HG02763 (cell line): ENCODE results near the gene TLN1.

ENCODE experiments used
- ATAC-seq: cut with Tn5 transposase; IDR thresholded peaks from one replicate; pipeline ENCODE4 v1.9.1; 2021; ENCODE audit warnings: mild to moderate bottlenecking, moderate library complexity; ENCODE audit not compliant: unreplicated experiment

TLN1 gene

DNA sequence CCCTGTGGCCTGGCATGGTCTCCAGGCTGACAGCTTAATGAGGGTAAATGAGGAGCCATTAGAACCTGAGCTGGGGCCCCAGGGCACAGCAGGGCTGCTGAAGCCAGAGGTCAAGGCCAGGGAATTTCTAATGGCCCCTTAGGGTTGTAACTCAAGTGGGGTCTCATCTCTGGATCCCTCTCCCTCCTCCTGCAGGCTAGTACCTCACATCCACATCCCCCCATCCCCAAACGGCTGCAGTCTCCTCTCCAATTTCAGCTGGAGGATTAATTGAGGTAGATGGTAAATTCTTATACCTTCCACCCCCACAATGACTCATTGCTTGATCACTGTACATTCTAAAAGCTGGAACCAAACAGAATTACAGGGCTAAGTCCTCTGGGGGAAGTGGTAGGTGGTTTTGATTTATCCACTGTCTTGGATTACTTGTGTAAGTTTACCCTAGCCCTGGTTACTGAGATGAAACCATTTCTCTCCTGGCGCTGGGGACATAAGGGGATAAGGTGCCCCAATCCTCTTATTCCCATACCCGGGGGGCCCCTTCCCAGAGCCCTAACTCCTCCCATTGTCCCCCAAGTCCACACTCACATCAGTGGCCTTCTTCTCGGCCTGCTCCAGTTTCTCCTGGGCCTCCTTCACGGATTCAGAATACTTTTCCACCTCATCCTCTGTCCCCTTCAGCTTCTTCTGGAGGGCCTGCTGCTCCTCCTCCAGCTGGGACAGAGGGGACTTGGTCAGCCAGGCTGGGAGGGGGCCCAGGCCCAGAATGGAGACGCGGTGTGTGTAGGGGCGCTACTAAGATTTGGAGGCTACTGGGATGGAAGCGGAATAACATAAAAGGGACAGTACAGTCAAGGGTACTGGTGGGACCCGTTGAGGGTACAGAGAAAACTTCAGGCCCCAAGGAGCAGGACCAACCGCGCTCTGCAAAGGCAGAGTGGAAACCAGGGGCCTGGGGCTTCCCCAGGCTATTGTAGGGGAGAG, 43.1 kb downstream of the TLN1 start:
- ATAC-seq: no peak

DNA sequence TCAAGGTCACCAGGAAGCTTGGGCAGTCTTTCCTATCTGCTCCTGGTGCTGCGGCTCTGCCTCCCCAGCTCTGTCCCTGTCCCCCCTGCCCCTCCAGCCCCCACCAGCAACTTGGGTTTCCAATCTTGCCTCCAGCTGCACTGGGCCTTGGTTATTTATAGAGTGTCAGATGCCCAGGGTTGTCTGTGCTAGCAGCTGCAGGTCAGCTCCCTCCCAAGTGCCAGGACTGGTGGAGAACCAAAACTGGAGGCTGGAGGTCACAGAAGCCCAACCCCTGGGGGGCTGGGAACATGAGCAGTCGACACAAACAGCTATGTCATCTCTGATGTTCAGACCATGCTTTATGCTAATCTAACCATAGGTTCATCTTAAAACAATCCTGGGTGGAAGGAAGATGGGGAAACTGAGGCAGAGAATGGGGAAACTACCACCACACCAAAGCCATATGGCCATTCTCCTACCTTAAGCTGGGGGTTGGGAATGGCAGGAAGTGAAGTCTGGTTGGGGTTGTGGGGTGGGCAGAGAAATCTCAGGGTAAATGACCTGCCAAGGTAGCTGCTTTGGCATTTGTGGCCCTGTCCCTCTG, 43.9 kb downstream of the TLN1 start:
- no peak for ATAC-seq

DNA sequence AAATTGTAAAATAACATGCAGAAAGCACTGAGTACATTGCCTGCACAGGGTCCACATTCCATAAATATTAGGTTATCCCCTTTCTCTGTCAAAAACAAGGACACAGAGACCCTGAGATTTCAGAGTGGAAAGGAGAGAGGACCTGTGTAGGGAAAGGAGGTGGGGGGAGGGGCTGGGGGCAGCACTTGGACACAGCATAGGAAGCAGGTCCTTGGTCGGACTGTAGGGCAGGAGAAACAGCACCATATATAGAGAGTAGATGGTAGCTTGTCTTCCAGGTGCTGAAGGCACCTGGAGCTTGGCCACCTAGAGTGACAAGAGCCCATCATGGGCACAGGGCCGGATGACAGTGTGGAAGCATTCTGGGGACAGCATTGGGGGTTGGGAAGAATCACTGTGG, 44.7 kb downstream of the TLN1 start:
- ATAC-seq: no peak

DNA sequence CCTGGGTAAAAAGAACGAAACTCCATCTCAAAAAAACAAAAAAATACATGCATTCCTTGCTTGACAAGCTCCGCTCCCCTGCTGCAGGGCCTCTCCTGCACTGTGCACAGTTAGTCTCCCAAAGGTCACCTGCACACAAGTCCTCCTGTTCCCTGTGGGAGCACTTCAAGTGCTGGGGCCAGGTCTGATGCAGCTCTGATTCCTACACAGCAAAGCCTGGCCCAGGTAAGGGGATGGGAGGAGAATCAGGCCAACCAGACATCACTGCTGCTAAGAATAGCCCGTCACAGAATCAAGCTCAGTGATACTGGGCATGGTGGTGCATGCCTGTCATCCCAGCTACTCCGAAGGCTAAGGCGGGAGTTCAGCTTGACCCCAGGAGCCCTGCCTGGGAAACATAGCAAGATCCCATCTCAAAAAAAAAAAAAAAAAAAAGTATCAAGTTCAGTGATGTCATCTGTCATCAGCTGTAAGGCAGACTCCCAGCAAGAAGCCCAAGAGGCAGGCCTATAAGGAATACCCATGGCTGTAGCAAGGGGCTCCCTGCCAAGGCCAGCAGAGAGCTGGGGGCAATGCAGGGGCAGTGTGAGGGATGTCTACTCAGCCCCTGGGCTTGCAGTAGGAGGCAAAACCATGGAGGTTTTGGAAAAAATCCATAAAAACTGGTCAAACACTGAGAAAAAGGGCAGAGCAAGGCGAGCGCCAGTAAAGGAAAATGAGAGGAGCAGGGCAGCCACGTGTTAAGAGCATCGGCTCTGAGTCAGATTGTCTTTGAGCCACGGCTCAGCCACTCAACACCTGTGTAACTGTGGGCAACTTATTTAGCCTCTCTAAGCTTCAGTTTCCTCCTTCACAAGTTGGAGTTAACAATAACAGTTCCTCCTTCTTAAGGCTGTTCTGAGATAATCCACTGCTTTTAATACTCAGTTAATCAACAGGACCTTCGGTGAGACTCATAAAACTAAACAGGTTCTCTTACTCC, 45.5 kb downstream of the TLN1 start:
- no peak for ATAC-seq

DNA sequence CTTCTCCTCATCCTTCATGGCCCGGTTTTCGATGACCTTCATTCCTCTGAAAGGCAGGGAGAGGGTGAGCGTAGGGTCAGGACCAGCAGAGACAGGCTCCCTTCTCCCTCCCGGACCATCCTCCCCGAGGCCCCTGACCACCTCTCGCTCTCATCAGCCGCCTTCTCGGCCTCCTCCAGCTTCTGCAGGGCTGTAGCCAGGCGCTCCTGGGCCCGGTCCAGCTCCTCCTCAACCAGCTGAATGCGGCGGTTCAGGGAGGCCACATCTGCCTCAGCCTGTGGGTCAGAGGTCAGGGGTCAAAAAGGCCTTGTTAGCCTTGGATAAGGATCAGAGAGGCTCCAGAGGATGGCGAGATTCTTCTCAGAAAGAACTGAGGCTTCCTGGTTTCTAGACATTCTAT, 46.5 kb downstream of the TLN1 start:
- ATAC-seq: no peak

DNA sequence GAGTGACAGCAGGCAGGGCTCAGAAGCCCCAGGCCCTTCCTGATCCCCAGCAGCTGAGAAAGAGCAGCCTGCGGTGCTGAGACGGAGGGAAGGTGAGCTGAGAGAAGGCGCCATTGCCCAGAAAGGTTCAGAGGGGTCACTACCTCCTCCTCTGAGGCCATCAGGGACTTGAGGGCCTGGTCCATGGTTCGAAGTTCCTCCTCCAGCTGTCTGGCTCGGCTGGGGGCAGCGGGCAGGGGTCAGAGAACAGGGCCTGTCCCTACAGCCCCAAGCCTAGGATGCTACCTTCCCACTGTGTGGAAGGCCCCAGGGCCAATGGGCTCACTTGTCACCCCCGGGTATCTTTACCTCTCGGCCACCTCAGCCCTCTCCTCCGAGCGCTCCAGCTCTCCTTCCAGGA, 47.1 kb downstream of the TLN1 start:
- ATAC-seq: no peak

DNA sequence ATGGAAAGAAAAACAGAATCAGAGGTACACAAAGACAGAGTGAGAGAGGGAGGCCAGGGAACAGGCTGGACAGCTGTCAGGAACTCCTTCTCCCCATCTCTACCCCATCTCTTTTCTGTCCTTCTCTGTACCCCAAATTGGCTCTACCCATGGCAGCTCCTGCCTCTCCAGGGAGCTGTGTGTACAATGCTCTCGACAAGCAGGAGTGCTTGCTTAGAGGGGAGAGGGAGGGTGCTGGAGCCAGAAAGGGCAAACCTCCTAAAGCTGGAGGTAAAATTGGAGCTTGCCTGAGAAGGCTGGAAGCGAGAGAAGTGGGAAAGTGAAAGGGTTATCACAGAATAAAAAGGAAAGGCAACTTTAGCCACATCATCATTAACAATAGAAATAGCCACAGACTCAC, 48.7 kb downstream of the TLN1 start:
- ATAC-seq: no peak

DNA sequence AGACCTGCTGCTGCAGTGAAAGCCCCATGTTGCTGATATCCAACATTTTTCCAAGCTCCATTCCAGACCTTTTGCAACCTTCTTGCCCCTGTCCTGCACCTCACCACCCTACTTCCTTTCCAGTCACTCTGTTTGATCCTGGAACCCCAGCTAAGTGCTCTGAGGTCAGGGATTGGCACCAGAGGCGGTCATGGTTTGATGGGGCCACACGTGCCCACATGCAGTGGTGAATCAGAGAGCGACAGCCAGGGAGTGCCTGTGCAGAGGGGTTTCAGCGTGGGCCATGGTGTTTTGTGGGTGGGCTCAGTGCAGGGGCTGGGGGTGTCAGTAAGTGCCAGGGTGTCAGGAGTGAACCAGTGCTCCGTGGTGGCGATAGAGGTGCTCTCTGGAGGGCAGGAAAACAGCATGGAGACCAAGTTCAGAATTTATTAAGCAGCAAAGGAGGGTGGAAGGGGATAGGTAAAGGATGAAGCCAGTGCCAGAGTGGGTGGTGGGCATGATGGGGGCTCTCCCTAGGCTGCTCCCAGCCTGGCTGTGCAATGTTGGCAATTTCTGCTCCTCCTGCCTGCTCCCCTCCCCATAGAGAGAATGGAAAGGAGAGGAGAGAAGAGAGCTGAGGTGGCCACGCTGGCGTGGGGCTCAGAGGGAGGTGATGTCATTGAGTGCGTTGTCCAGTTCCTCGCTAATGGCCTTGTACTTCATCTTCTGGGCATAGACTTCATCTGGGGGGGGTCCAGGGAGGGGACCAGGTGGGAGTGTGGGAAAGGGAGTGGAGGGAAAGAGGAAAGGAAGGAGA, 49.3 kb downstream of the TLN1 start:
- no peak for ATAC-seq

DNA sequence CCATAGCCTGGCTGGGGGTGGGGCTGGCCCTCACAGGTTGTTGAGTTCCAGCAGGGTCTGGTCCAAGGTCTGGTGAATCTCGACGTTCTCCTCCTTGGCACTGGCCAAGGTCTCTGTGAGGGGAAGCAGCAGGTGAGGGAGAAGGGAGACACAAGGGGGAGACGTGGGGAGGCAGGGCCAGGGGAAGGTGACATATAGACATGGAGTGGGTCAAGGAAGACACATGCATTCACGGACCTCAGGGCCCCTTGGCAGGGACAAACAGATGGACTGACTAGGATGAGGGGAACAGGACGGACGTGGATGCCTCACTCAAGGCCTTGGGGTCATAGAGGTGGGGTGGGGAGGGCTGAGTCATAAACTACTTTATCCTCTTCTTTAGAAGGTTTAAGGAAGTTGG, 49.9 kb downstream of the TLN1 start:
- no peak for ATAC-seq

DNA sequence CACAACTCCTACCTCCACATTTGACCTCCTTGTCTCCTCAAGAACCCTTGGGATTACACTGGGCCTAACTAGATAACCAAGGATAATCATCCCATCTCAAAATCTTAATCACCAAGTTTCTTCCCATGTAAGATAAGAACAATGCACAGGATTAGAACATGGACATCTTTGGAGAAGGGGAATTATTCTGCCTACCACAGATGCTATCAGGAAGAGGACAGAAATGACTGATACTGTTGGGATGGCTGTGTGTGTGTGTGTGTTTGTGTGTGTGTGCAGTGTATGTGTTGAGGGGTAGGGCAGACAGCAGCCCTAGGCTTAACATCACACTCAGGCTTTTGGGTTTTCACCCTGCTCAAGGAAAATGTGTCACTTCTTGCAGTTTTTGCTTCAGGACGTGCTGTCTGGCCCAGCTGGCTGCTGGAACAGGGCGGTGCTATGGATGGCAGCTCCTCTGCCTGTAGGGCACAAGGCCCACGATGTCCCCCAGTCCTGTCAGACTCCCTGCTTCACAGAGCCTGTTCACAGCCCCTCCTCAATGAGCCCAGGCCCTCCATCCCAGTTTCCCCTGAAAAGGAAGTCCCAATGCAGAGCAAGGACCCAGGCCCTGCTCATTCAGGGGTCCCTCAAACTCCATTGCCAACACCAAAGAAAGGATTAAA, 50.5 kb downstream of the TLN1 start:
- no peak for ATAC-seq

DNA sequence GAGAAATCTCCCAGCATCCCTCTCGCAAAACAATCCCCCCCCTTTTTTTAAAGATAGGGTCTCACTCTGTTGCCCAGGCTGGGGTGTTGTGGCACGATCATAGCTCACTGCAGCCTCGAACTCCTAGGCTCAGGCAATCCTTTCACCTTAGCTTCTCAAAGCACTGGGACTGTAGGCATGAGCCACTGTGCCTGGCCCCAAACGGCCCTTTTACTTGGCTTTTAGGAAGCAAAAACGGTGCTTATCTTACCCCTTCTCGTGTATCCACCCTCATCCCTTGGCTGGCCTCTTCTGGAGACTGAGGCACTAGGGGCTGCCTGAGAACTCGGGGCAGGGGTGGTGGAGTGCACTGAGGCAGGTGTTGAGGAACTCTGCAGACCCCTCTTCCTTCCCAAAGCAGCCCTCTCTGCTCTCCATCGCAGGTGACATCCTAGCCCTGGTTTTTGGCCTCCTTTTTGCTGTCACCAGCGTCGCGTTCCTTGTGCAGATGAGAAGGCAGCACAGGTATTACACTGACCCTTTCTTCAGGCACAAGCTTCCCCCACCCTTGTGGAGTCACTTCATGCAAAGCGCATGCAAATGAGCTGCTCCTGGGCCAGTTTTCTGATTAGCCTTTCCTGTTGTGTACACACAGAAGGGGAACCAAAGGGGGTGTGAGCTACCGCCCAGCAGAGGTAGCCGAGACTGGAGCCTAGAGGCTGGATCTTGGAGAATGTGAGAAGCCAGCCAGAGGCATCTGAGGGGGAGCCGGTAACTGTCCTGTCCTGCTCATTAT, 51.5 kb downstream of the TLN1 start:
- ATAC-seq: no peak

DNA sequence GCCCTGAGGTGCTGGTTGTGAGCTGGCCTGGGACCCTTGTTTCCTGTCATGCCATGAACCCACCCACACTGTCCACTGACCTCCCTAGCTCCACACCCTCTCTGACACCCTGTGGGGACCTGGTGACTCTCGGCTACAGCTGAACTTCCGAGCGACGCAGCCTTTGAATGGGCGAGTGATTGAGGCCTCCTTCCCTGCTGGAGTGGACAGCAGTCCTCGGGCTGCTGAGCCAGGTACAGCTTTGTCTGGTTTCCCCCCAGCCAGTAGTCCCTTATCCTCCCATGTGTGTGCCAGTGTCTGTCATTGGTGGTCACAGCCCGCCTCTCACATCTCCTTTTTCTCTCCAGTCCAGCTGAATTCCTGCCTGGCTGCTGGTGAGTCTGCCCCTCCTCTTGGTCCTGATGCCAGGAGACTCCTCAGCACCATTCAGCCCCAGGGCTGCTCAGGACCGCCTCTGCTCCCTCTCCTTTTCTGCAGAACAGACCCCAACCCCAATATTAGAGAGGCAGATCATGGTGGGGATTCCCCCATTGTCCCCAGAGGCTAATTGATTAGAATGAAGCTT, 52.1 kb downstream of the TLN1 start:
- no peak for ATAC-seq

DNA sequence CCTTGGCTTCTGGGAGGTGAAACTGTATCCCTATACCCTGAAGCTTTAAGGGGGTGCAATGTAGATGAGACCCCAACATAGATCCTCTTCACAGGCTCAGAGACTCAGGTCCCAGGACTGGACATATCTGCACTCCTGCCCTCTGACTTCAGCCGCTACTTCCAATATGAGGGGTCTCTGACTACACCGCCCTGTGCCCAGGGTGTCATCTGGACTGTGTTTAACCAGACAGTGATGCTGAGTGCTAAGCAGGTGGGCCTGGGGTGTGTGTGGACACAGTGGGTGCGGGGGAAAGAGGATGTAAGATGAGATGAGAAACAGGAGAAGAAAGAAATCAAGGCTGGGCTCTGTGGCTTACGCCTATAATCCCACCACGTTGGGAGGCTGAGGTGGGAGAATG, 52.9 kb downstream of the TLN1 start:
- no peak for ATAC-seq

DNA sequence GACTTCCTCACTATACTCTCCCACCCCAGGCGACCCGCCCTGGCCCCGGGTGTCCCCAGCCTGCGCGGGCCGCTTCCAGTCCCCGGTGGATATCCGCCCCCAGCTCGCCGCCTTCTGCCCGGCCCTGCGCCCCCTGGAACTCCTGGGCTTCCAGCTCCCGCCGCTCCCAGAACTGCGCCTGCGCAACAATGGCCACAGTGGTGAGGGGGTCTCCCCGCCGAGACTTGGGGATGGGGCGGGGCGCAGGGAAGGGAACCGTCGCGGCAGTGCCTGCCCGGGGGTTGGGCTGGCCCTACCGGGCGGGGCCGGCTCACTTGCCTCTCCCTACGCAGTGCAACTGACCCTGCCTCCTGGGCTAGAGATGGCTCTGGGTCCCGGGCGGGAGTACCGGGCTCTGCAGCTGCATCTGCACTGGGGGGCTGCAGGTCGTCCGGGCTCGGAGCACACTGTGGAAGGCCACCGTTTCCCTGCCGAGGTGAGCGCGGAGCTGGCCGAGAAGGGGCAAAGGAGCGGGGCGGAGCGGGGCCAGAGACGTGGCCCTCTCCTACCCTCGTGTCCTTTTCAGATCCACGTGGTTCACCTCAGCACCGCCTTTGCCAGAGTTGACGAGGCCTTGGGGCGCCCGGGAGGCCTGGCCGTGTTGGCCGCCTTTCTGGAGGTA, 56.1 kb downstream of the TLN1 start:
- ATAC-seq: no peak

DNA sequence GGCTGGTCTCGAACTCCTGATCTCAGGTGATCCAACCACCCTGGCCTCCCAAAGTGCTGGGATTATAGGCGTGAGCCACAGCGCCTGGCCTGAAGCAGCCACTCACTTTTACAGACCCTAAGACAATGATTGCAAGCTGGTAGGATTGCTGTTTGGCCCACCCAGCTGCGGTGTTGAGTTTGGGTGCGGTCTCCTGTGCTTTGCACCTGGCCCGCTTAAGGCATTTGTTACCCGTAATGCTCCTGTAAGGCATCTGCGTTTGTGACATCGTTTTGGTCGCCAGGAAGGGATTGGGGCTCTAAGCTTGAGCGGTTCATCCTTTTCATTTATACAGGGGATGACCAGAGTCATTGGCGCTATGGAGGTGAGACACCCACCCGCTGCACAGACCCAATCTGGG, 56.8 kb downstream of the TLN1 start:
- ATAC-seq: no peak

DNA sequence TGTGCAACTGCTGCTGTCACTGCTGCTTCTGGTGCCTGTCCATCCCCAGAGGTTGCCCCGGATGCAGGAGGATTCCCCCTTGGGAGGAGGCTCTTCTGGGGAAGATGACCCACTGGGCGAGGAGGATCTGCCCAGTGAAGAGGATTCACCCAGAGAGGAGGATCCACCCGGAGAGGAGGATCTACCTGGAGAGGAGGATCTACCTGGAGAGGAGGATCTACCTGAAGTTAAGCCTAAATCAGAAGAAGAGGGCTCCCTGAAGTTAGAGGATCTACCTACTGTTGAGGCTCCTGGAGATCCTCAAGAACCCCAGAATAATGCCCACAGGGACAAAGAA, 58.0 kb downstream of the TLN1 start:
- no peak for ATAC-seq

DNA sequence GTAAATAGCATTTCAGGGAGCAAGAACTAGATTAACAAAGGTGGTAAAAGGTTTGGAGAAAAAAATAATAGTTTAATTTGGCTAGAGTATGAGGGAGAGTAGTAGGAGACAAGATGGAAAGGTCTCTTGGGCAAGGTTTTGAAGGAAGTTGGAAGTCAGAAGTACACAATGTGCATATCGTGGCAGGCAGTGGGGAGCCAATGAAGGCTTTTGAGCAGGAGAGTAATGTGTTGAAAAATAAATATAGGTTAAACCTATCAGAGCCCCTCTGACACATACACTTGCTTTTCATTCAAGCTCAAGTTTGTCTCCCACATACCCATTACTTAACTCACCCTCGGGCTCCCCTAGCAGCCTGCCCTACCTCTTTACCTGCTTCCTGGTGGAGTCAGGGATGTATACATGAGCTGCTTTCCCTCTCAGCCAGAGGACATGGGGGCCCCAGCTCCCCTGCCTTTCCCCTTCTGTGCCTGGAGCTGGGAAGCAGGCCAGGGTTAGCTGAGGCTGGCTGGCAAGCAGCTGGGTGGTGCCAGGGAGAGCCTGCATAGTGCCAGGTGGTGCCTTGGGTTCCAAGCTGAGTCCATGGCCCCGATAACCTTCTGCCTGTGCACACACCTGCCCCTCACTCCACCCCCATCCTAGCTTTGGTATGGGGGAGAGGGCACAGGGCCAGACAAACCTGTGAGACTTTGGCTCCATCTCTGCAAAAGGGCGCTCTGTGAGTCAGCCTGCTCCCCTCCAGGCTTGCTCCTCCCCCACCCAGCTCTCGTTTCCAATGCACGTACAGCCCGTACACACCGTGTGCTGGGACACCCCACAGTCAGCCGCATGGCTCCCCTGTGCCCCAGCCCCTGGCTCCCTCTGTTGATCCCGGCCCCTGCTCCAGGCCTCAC, 58.6 kb downstream of the TLN1 start, which contains the start of gene CA9:
CA9 (plus strand) TSS at position 797 of the 893 bp plus-strand sequence; CDS start at position 829, 32 bp downstream.
- ATAC-seq: no peak
